Trophoblast cell (in vitro differentiated cells and primary cell): Measurements from ENCODE around the gene RACK1.

Experiments used
- DNase-seq, 2 donors: peaks; one replicate each; pipeline ENCODE4 v3.0.0-alpha.2; 2016
- H2AFZ ChIP-seq: 2 replicates; pipeline ENCODE4 v1.6.1; 2013; ENCODE audit warnings: low read length, moderate library complexity, mild to moderate bottlenecking; ENCODE audit not compliant: insufficient read depth, poor library complexity
- H2AK5ac ChIP-seq: 2 replicates; pipeline ENCODE4 v1.6.1; 2013; ENCODE audit warnings: mild to moderate bottlenecking, low read length
- H2BK120ac ChIP-seq: 2 replicates; pipeline ENCODE4 v1.6.1; 2013; ENCODE audit warnings: low read length, mild to moderate bottlenecking, moderate library complexity; ENCODE audit not compliant: insufficient read depth, poor library complexity
- H2BK12ac ChIP-seq: 2 replicates; pipeline ENCODE4 v1.6.1; 2013; ENCODE audit warnings: mild to moderate bottlenecking, low read length, moderate library complexity
- H2BK5ac ChIP-seq: 2 replicates; pipeline ENCODE4 v1.6.1; 2013; ENCODE audit warnings: low read length, low read depth, moderate library complexity, mild to moderate bottlenecking; ENCODE audit not compliant: poor library complexity
- H3K14ac ChIP-seq: 2 replicates; pipeline ENCODE4 v1.6.1; 2013; ENCODE audit warnings: mild to moderate bottlenecking, low read length
- H3K18ac ChIP-seq: 2 replicates; pipeline ENCODE4 v1.6.1; 2013; ENCODE audit warnings: mild to moderate bottlenecking, low read length
- H3K23ac ChIP-seq: 2 replicates; pipeline ENCODE4 v1.6.1; 2013; ENCODE audit warnings: low read length
- H3K27ac ChIP-seq: 2 replicates; pipeline ENCODE4 v1.5.1; 2013; ENCODE audit warnings: low read depth, mild to moderate bottlenecking, inconsistent platforms, low read length, moderate library complexity
- H3K27me3 ChIP-seq: 2 replicates; pipeline ENCODE4 v1.6.1; 2013; ENCODE audit warnings: inconsistent platforms, mild to moderate bottlenecking, low read length, moderate library complexity; ENCODE audit not compliant: insufficient read depth
- H3K36me3 ChIP-seq, 2 experiments: 1 replicate in 1 of 2; 2 replicates in 1 of 2; pipeline ENCODE4 v1.6.1; 2013; ENCODE audit warnings: low read length in 2 of 2, mild to moderate bottlenecking in 2 of 2, moderate library complexity in 1 of 2; ENCODE audit not compliant: insufficient read depth in 2 of 2, control insufficient read depth in 1 of 2
- H3K4ac ChIP-seq: 2 replicates; pipeline ENCODE4 v1.6.1; 2013; ENCODE audit warnings: low read depth, mild to moderate bottlenecking, low read length, moderate library complexity
- H3K4me1 ChIP-seq, 2 experiments: 1 replicate in 1 of 2; 2 replicates in 1 of 2; pipeline ENCODE4 v1.6.1; 2013; ENCODE audit warnings: low read length in 2 of 2, mild to moderate bottlenecking in 2 of 2, moderate library complexity in 1 of 2; ENCODE audit not compliant: insufficient read depth in 2 of 2, control insufficient read depth in 1 of 2
- H3K4me2 ChIP-seq: 2 replicates; pipeline ENCODE4 v1.6.1; 2013; ENCODE audit warnings: inconsistent platforms, mild to moderate bottlenecking, low read length, moderate library complexity
- H3K4me3 ChIP-seq: 2 replicates; pipeline ENCODE4 v1.5.1; 2013; ENCODE audit warnings: mild to moderate bottlenecking, low read depth, low read length, inconsistent platforms
- H3K79me1 ChIP-seq: one replicate; pipeline ENCODE4 v1.6.1; 2013; ENCODE audit warnings: low read length
- H3K79me2 ChIP-seq: 2 replicates; pipeline ENCODE4 v1.6.1; 2013; ENCODE audit warnings: low read length, mild to moderate bottlenecking; ENCODE audit not compliant: control insufficient read depth, insufficient read depth, poor library complexity
- H3K9ac ChIP-seq: 2 replicates; pipeline ENCODE4 v1.6.1; 2013; ENCODE audit warnings: mild to moderate bottlenecking, low read length
- H3K9me3 ChIP-seq: 2 replicates; pipeline ENCODE4 v1.6.1; 2013; ENCODE audit warnings: low read depth, mild to moderate bottlenecking, control low read depth, inconsistent platforms, low read length; ENCODE audit not compliant: insufficient read depth
- H4K12ac ChIP-seq: 2 replicates; pipeline ENCODE4 v1.6.1; 2013; ENCODE audit warnings: low read depth, mild to moderate bottlenecking, low read length, moderate library complexity
- H4K8ac ChIP-seq: 2 replicates; pipeline ENCODE4 v1.6.1; 2013; ENCODE audit warnings: low read depth, mild to moderate bottlenecking, low read length, moderate library complexity
- H4K91ac ChIP-seq: one replicate; pipeline ENCODE4 v1.6.1; 2013; ENCODE audit warnings: low read depth, mild to moderate bottlenecking, low read length, moderate library complexity
- WGBS: extraction: QIAGEN DNeasy Blood & Tissue Kit; methylation state at CpG from one replicate; pipeline ENCODE4 v1.1.7; 2013; ENCODE audit warnings: missing lambda C conversion rate; ENCODE audit not compliant: insufficient read length, insufficient coverage; ENCODE audit errors: extremely low coverage; 5-methylcytosine and 5-hydroxymethylcytosine counted together

RACK1 gene

GRCh38 chr5:181241393-181241975, 2.2 kb downstream of the RACK1 start:
- Histone ChIP-seq H3K4ac (peak overlapping the region; percentile 95), H3K23ac (no peak overlapping the region), H4K12ac (no peak overlapping the region), H3K27ac (no peak overlapping the region), H2BK120ac (no peak overlapping the region), H3K14ac (no peak overlapping the region), H3K79me1 (peaks cover 19% of the 10 kb centered on the region), H3K27me3 (no peaks in the 10 kb centered on the region), H2AFZ (no peak overlapping the region), H2AK5ac (no peak overlapping the region), H3K79me2 (peaks cover 28% of the 10 kb centered on the region), H3K4me1 (peaks cover 7 to 16% of the 10 kb centered on the region in 2 experiments), H2BK12ac (no peak overlapping the region), H3K18ac (no peak overlapping the region), H3K4me2 (peak overlapping the region; percentile 93), H2BK5ac (no peak overlapping the region), H3K9ac (peak overlapping the region; percentile 39), H3K4me3 (no peak overlapping the region), H4K8ac (no peak overlapping the region), H4K91ac (no peak overlapping the region), H3K9me3 (peaks cover 1% of the 10 kb centered on the region), H3K36me3 (peaks cover 55 to 59% of the 10 kb centered on the region in 2 experiments)
- WGBS = no CpG with 5 or more reads among the region's 6 CpGs
- DNase-seq = peak in 1 of 2 donors; percentile 29

DNA sequence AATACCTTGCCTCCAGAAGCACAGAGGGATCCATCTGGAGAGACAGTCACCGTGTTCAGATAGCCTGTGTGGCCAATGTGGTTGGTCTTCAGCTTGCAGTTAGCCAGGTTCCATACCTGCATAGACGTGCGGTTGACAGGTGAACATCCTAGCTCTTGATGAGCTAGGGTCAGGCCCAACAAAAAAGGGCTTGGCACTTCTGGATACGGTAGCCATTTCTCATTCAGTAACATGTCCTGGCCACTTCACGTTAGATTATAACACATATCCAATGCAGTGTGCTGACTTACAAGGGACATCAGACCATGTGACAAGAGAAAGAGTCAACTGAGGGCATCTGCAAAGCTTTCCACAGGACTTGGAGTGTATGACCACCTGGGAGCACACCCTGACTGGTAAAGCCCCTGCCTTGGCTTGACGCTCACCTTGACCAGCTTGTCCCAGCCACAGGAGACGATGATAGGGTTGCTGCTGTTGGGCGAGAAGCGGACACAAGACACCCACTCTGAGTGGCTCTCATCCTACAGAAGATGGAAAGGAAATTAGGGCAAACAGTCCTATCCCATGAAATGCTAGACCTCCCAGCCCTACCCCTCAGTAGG, 4.5 kb downstream of the RACK1 start:
- no peak for DNase-seq
- no peak overlapping the region for H4K91ac ChIP-seq
- H2AFZ ChIP-seq = no peak overlapping the region
- no peak overlapping the region for H2BK5ac ChIP-seq
- H3K4me2 ChIP-seq = no peak overlapping the region
- H3K4me3 ChIP-seq = no peak overlapping the region
- H2AK5ac ChIP-seq = no peak overlapping the region
- H3K4ac ChIP-seq = peak overlapping the region; percentile 6
- peaks cover 4 to 8% of the 10 kb centered on the region in 2 experiments for H3K4me1 ChIP-seq
- no CpG with 5 or more reads among the region's 9 CpGs for WGBS
- no peak overlapping the region for H3K23ac ChIP-seq
- no peak overlapping the region for H3K9ac ChIP-seq
- H2BK120ac ChIP-seq = no peak overlapping the region
- H3K27me3 ChIP-seq = no peaks in the 10 kb centered on the region
- H2BK12ac ChIP-seq = no peak overlapping the region
- H3K79me2 ChIP-seq = peaks cover 22% of the 10 kb centered on the region
- H3K18ac ChIP-seq = no peak overlapping the region
- H3K36me3 ChIP-seq = peaks cover 66 to 77% of the 10 kb centered on the region in 2 experiments
- H3K79me1 ChIP-seq = peaks cover 10% of the 10 kb centered on the region
- no peak overlapping the region for H4K8ac ChIP-seq
- no peak overlapping the region for H4K12ac ChIP-seq
- no peak overlapping the region for H3K27ac ChIP-seq
- peaks cover 1% of the 10 kb centered on the region for H3K9me3 ChIP-seq
- H3K14ac ChIP-seq = no peak overlapping the region

- no peak overlapping the region for H4K91ac ChIP-seq
- H3K4me3 ChIP-seq = no peak overlapping the region
- H3K79me1 ChIP-seq = no peaks in the 10 kb centered on the region
- no peaks in the 10 kb centered on the region for H3K9me3 ChIP-seq
- no peak overlapping the region for H2AK5ac ChIP-seq
- H4K8ac ChIP-seq = no peak overlapping the region
- H3K4ac ChIP-seq = no peak overlapping the region
- H3K27me3 ChIP-seq = no peaks in the 10 kb centered on the region
- H2BK12ac ChIP-seq = no peak overlapping the region
- no peak overlapping the region for H2BK120ac ChIP-seq
- H3K14ac ChIP-seq = no peak overlapping the region
- H3K36me3 ChIP-seq = peaks cover 73 to 88% of the 10 kb centered on the region in 2 experiments
- no peak overlapping the region for H3K18ac ChIP-seq
- H3K9ac ChIP-seq = no peak overlapping the region
- no peak overlapping the region for H3K27ac ChIP-seq
- no peak for DNase-seq
- H4K12ac ChIP-seq = no peak overlapping the region
- peaks cover 14% of the 10 kb centered on the region for H3K79me2 ChIP-seq
- H2BK5ac ChIP-seq = no peak overlapping the region
- no CpG with 5 or more reads among the region's 5 CpGs for WGBS
- no peak overlapping the region for H3K4me2 ChIP-seq
- no peak overlapping the region for H2AFZ ChIP-seq
- no peak overlapping the region for H3K23ac ChIP-seq
- H3K4me1 ChIP-seq = peaks cover 4 to 8% of the 10 kb centered on the region in 2 experiments
Observed at GRCh38 chr5:181237729-181238385, 5.8 kb downstream of the RACK1 start.

- Histone ChIP-seq H3K4me3 (no peak overlapping the region), H2BK12ac (no peak overlapping the region), H4K91ac (no peak overlapping the region), H3K4me2 (no peak overlapping the region), H2BK120ac (no peak overlapping the region), H4K12ac (no peak overlapping the region), H4K8ac (no peak overlapping the region), H2AFZ (no peak overlapping the region), H3K23ac (no peak overlapping the region), H2BK5ac (no peak overlapping the region), H3K14ac (no peak overlapping the region), H3K9me3 (no peaks in the 10 kb centered on the region), H3K79me2 (peaks cover 7% of the 10 kb centered on the region), H3K79me1 (no peaks in the 10 kb centered on the region), H3K9ac (no peak overlapping the region), H3K36me3 (peaks cover 72 to 90% of the 10 kb centered on the region in 2 experiments), H3K4ac (no peak overlapping the region), H3K4me1 (peaks cover 4 to 6% of the 10 kb centered on the region in 2 experiments), H3K27me3 (no peaks in the 10 kb centered on the region), H3K18ac (no peak overlapping the region), H3K27ac (no peak overlapping the region), H2AK5ac (no peak overlapping the region)
- no peak for DNase-seq
- no CpG with 5 or more reads among the region's 10 CpGs for WGBS
Observed at GRCh38 chr5:181236954-181237641, 6.6 kb downstream of the RACK1 start.
